GM23248 (cell line): Measurements from ENCODE around the gene WDTC1. TPM values are rescaled to one million over a fixed set of nuclear protein-coding genes. Genes with fewer than 3 reads are reported as not detected.

Source experiments
- DNase-seq: peaks from one replicate; pipeline ENCODE4 v3.0.0-alpha.2; 2015
- H2AFZ ChIP-seq: fragments of 200-600 bp; sonication (generic); 2 replicates; pipeline ENCODE4 v1.6.1; 2016; ENCODE audit warnings: antibody characterized with exemption
- H3F3A ChIP-seq: fragments of 200-600 bp; sonication (generic); 2 replicates; pipeline ENCODE4 v1.6.1; 2016; ENCODE audit warnings: mild to moderate bottlenecking, antibody characterized with exemption, mixed run types; ENCODE audit not compliant: insufficient read depth
- H3K27ac ChIP-seq: fragments of 200-600 bp; sonication (generic); 2 replicates; pipeline ENCODE4 v1.5.1; 2016; ENCODE audit warnings: mild to moderate bottlenecking
- H3K27me3 ChIP-seq: fragments of 200-600 bp; sonication (generic); replicated peaks from 2 replicates; pipeline ENCODE4 v1.6.1; 2016; ENCODE audit warnings: mild to moderate bottlenecking; ENCODE audit not compliant: insufficient read depth
- H3K36me3 ChIP-seq: fragments of 200-600 bp; sonication (generic); 2 replicates; pipeline ENCODE4 v1.6.1; 2016; ENCODE audit warnings: low read depth, mild to moderate bottlenecking
- H3K4me1 ChIP-seq: fragments of 200-600 bp; sonication (generic); 2 replicates; pipeline ENCODE4 v1.6.1; 2016; ENCODE audit warnings: mild to moderate bottlenecking; ENCODE audit not compliant: insufficient read depth
- H3K4me2 ChIP-seq: fragments of 200-600 bp; sonication (generic); one replicate; pipeline ENCODE4 v1.6.1; 2016; ENCODE audit warnings: mild to moderate bottlenecking; ENCODE audit not compliant: unreplicated experiment
- H3K4me3 ChIP-seq: fragments of 200-600 bp; sonication (generic); 2 replicates; pipeline ENCODE4 v1.5.1; 2016; ENCODE audit warnings: mild to moderate bottlenecking
- H3K79me2 ChIP-seq: fragments of 200-600 bp; sonication (generic); 2 replicates; pipeline ENCODE4 v1.6.1; 2016; ENCODE audit warnings: mild to moderate bottlenecking; ENCODE audit not compliant: insufficient read depth
- H3K9ac ChIP-seq: fragments of 200-600 bp; sonication (generic); 2 replicates; pipeline ENCODE4 v1.6.1; 2016; ENCODE audit warnings: mild to moderate bottlenecking
- H3K9me2 ChIP-seq: fragments of 200-600 bp; sonication (generic); 2 replicates; pipeline ENCODE4 v1.6.1; 2016; ENCODE audit warnings: mixed run types, mild to moderate bottlenecking, moderate library complexity; ENCODE audit not compliant: insufficient read depth
- H3K9me3 ChIP-seq: fragments of 200-600 bp; sonication (generic); one replicate; pipeline ENCODE4 v1.6.1; 2017; ENCODE audit warnings: low read depth
- H4K20me1 ChIP-seq: fragments of 200-600 bp; sonication (generic); 2 replicates; pipeline ENCODE4 v1.6.0; 2016; ENCODE audit not compliant: insufficient read depth
- EZH2 ChIP-seq: fragments of 200-600 bp; sonication (generic); IDR thresholded peaks from 2 replicates; pipeline ENCODE4 v1.6.1; 2018; ENCODE audit warnings: antibody characterized with exemption, mild to moderate bottlenecking; ENCODE audit not compliant: insufficient read depth, poor library complexity, severe bottlenecking
- EZH2phosphoT487 ChIP-seq: fragments of 200-600 bp; sonication (generic); IDR thresholded peaks from 2 replicates; pipeline ENCODE4 v1.6.1; 2018; ENCODE audit warnings: antibody characterized with exemption, moderate library complexity, mild to moderate bottlenecking, low read depth; ENCODE audit not compliant: insufficient read depth
- WGBS, 2 experiments: methylation state at CpG; one replicate each; pipeline ENCODE4 v1.1.6; 2015 to 2017; ENCODE audit warnings: low lambda C conversion rate in 2 of 2, low coverage in 1 of 2; ENCODE audit errors: missing lambda C conversion rate in 2 of 2; 5-methylcytosine and 5-hydroxymethylcytosine counted together
- in situ Hi-C: fragments of 300-500 bp; cut with MboI; formaldehyde crosslinking; loops from 2 replicates; pipeline ENCODE4 v1.15.0; 2020
- polyA plus RNA-seq: library from polyadenylated mRNA; unstranded; fragments of >200 nt; fragmentation: Nextera tagmentation; extraction: Ambion mirVana; gene quantifications from 2 replicates; pipeline ENCODE4 v1.2.1, GENCODE V29; 2016
- total RNA-seq: library from RNA; depleted of rRNA; stranded (reverse); fragments of >200 nt; shearing (Covaris generic); gene quantifications from 2 replicates; pipeline ENCODE4 v1.2.3, GENCODE V29; 2014

WDTC1 gene
- total and polyA plus RNA-seq, 2 experiments from 2014 or later: 4.1 to 24.0 TPM

GRCh38 chr1:27321813-27322568 lies 87.6 kb downstream of the WDTC1 start, which contains the start of gene TMEM222:
TSS of gene TMEM222 (plus strand) at chr1:27322163. CDS start at chr1:27322198, 35 bp downstream.
- Histone ChIP-seq H3K36me3 (no peaks in the 10 kb centered on the region), H3K9me3 (no peaks in the 10 kb centered on the region), H3K9ac (peak within 1 kb of the TSS; percentile 96), H4K20me1 (no peaks in the 10 kb centered on the region), H3K27ac (peak within 1 kb of the TSS; percentile 89), H3K27me3 (no peaks in the 10 kb centered on the region), H3K4me2 (peak within 1 kb of the TSS; percentile 96), H3K4me3 (peak within 1 kb of the TSS; percentile 91), H2AFZ (peak within 1 kb of the TSS; percentile 96), H3K4me1 (peaks cover 24% of the 10 kb centered on the region), H3K79me2 (peaks cover 48% of the 10 kb centered on the region), H3K9me2 (no peaks in the 10 kb centered on the region), H3F3A (0 out of 2 replicates have a peak, but pooled peaks cover 5% of the 10 kb centered on the region)
- in situ Hi-C loops: no loop called here
- DNase-seq: peak; percentile 99
- TF ChIP-seq EZH2 (no peak), EZH2phosphoT487 (no peak)
- WGBS, 2 experiments: 1 to 2% methylated on average over 56 to 67 of the region's 67 CpGs

DNA sequence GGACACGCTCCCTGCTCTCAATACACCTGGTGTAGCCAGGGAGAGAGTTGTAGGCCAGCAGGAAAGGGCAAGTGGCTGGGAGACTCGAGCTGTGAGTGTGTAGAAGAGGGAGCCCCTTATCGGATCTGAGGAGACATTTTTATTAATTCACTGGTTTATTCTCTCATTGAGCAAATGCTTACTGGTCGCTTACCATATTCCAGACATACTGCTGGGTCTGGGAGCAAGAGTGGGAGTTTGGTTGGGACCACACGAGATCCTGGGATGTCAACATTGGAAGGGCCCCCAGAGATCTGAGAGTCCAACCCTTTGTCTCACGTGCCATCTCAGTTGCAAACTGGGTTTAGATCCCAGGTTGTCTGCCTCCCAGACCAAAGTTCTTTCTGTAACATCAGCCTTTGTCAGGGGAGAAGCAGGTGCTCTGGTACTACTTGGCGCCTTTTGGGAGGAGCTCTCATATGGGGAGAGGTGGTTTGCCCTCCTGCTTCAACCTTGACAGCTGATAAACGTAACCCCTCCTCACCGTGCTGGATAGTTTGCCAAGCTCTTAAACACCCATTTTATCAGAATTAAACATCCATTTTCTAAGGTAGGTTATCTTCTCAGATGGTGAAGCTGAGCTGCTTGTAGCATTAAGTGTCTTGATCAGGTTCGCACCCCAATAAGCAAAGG lies 88.3 kb downstream of the WDTC1 start:
- Histone ChIP-seq H3K9me3 (no peaks in the 10 kb centered on the region), H3K9me2 (no peaks in the 10 kb centered on the region), H3K79me2 (peaks cover 55% of the 10 kb centered on the region), H3K36me3 (no peaks in the 10 kb centered on the region), H3K27ac (peak overlapping the region; percentile 89), H3K4me3 (peak overlapping the region; percentile 91), H3K27me3 (no peaks in the 10 kb centered on the region), H2AFZ (peak overlapping the region; percentile 84), H3K4me2 (peak overlapping the region; percentile 96), H3K9ac (peak overlapping the region; percentile 96), H3K4me1 (peaks cover 28% of the 10 kb centered on the region), H3F3A (0 out of 2 replicates have a peak, but pooled peaks cover 5% of the 10 kb centered on the region), H4K20me1 (no peaks in the 10 kb centered on the region)
- 11 to 12% methylated on average over 10 of the region's 10 CpGs for WGBS, 2 experiments
- TF ChIP-seq EZH2 (no peak), EZH2phosphoT487 (no peak)
- DNase-seq: peak; percentile 30
- in situ Hi-C loops: no loop called here

GRCh38 chr1:27325286-27325685 lies 90.9 kb downstream of the WDTC1 start:
- Histone ChIP-seq H3K9ac (no peak overlapping the region), H3K9me3 (no peaks in the 10 kb centered on the region), H3K9me2 (no peaks in the 10 kb centered on the region), H3K4me2 (no peak overlapping the region), H3K79me2 (peaks cover 81% of the 10 kb centered on the region), H3F3A (no peaks in the 10 kb centered on the region), H3K4me1 (peaks cover 16% of the 10 kb centered on the region), H3K36me3 (no peaks in the 10 kb centered on the region), H3K27me3 (no peaks in the 10 kb centered on the region), H4K20me1 (no peaks in the 10 kb centered on the region; the same call in 1 of the 2 replicates), H3K27ac (no peak overlapping the region), H2AFZ (no peak overlapping the region), H3K4me3 (no peak overlapping the region)
- TF ChIP-seq EZH2phosphoT487 (no peak), EZH2 (no peak)
- DNase-seq: no peak
- in situ Hi-C loops: no loop called here
- 97 to 99% methylated on average over 14 to 15 of the region's 15 CpGs for WGBS, 2 experiments

DNA sequence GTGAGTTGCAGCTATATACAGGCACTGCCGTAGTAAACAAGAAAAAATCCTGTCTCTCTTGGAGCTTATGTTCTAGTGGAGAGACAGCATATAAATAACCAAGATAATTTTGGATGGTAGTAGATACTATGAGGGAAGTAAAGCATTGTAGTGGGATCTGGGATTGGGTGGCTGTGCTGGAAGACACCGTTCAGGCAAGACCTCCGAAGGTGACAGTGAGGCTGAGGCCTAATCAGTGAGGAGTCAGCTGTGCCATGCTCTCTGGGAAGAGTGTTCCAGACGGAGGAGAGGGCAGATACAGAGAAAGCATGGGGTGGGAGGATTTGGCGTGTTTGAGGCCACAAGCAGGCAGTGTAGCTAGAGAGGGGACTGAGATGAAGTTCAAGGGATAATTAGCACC lies 93.5 kb downstream of the WDTC1 start:
- no peak overlapping the region for H3K4me3 ChIP-seq
- H3K9ac ChIP-seq: peak overlapping the region; percentile 7; the same call in 1 of the 2 replicates
- H3F3A ChIP-seq: no peaks in the 10 kb centered on the region
- WGBS, 2 experiments: 68 to 80% methylated on average over 5 of the region's 5 CpGs
- peaks cover 85% of the 10 kb centered on the region for H3K79me2 ChIP-seq
- H3K9me2 ChIP-seq: no peaks in the 10 kb centered on the region
- no peaks in the 10 kb centered on the region for H3K27me3 ChIP-seq
- TF ChIP-seq EZH2phosphoT487 (no peak), EZH2 (no peak)
- no peak overlapping the region for H3K4me2 ChIP-seq
- no peak for DNase-seq
- peak overlapping the region; percentile 4; the same call in 1 of the 2 replicates for H3K27ac ChIP-seq
- H4K20me1 ChIP-seq: no peaks in the 10 kb centered on the region; the same call in 1 of the 2 replicates
- no peaks in the 10 kb centered on the region for H3K9me3 ChIP-seq
- in situ Hi-C loops: no loop called here
- H2AFZ ChIP-seq: no peak overlapping the region
- peaks cover 16% of the 10 kb centered on the region for H3K4me1 ChIP-seq
- H3K36me3 ChIP-seq: no peaks in the 10 kb centered on the region; the same call in 1 of the 2 replicates
